Skin epidermis (tissue), 12 donors: Measurements from ENCODE around the gene PCLAF.
"Not testable (repeated sequence)": the region's sequence is repeated elsewhere in the genome, so short reads cannot be mapped to it uniquely, and the experiment has no call there.

ENCODE experiments used
- H3K27ac ChIP-seq, 21 experiments: fragments of 200-600 bp; sonication (generic) in 11 of 21; one replicate each; pipeline ENCODE4 v1.5.0; 2020; ENCODE audit warnings: mild to moderate bottlenecking in 3 of 21, inconsistent platforms in 2 of 21, moderate library complexity in 2 of 21
- H3K4me3 ChIP-seq, 7 experiments: fragments of 200-600 bp; sonication (generic) in 2 of 7; one replicate each; pipeline ENCODE4 v1.5.0; 2020; ENCODE audit warnings: inconsistent platforms in 2 of 7, mild to moderate bottlenecking in 2 of 7, moderate library complexity in 1 of 7

The PCLAF gene

DNA sequence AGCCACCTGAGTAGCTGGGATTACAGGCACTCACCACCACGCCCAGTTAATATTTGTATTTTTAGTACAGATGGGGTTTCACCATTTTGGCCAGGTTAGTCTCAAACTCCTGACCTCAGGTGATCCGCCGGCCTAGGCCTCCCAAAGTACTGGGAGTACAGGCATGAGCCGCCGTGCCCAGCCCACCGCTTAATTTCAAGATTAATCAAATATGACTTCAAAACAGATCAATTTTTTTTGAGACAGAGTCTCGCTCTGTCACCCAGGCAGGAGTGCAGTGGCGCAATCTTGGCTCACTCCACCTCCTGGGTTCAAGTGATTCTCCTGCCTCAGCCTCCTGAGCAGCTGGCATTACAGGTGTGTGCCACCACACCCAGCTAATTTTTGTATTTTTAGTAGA lies 9.9 kb downstream of the PCLAF start:
- not testable (repeated sequence) for H3K27ac ChIP-seq, H3K4me3 ChIP-seq

DNA sequence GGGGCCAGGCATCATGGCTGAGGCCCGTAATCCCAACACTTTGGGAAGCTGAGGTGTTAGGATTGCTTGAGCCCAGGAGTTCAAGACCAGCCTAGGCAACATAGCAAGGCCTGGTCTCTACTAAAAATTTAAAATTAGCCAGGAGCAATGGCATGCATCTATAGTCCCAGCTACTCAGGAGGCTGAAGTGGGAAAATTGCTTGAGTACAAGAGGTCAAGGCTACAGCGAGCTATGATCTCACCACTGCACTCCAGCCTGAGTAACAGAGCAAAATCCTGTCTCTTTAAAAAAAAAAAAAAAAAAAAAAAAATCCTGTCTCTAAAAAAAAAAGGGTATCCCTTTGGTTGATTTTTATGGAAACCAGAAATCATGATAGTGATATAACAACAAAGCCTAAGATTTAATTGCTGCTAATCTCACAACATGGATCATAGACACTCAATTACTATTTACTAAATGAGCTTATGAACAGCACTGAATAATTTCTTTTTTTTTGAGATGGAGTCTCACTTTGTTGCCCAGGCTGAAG lies 12.1 kb downstream of the PCLAF start:
- Histone ChIP-seq H3K27ac (no peak overlapping the region), H3K4me3 (no peak overlapping the region)

DNA sequence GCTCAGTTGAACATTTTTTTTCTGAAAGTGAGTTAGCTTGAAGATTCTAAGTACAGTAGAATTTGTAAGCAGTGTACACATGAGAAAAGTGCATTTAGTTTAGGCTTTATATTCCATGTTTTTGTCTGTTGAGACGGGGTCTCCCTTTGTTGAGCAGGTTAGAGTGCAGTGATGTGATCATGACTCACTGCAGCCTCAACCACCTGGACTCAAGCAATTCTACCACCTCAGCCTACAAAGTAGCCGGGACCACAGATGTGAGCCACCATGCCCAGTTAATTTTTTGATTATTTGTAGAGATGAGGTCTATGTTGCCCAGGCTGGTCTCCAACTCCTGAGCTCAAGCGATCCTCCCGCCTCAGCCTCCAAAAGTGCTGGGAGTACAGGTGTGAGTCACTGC lies 20.0 kb downstream of the PCLAF start:
- Histone ChIP-seq H3K27ac (no peak overlapping the region), H3K4me3 (no peak overlapping the region)

DNA sequence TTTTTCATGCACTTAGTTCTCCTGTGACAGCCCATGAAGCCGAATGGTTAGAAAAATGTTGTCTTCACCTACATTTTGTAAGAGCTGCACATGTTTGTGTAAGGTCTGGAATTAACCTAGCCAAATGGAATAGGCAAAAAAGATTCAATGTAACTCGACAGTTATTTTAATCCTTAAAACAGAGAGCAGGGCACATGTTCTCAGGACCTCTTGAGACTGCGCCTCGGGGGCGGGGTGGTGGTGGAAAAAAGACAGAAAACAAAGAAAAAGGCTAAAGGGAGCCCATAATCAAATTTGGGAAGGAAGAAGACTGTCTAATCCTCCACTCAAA lies 24.6 kb downstream of the PCLAF start:
- Histone ChIP-seq H3K27ac (peak overlapping the region in 19 of 21 experiments; percentile 6 to 93 (median 84)), H3K4me3 (peak overlapping the region; percentile 71 to 95 (median 84))

DNA sequence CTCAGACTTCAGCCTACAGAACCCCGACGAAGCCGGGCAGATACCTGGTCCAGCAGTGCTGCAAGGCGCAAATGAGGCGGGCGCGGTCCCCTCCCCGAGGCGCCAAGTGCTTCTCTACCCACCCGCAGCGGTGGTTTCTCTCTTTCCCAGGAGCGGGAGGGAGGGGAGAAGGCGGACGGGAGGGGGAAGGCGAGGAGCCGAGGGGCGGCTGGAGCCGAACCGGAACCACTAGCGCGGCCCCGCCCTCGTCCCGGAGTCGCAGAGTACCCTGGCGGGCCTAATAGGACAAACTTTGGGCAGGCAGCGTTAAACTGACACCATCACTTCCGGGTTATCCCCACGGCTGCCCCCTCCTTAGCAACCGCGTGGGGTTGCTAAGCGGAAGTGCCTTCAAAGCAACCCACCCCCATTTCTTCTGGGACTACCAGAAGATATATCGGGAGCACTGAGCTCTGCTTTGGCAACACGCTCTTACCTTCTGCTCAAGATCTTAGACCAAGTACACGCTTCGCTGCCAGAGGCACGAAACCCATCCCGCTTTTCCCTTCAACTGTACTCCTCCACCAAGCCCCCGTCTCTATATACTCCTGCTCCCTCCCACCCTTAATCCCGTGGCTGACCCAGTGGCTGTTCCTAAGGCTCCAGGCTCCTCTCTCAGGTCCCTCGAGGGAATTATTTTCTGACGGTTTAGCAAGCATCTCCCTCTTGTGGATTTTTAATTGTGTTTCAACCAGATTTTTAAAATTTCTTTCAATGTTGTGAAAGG lies 25.1 kb downstream of the PCLAF start, which contains the start of gene CSNK1G1:
CSNK1G1 (minus strand) TSS at position 230 of the 766 bp plus-strand sequence. CDS start 55,674 bp downstream, outside the sequence.
- Histone ChIP-seq H3K27ac (peak within 1 kb of the TSS in 20 of 21 experiments; percentile 52 to 93 (median 85)), H3K4me3 (peak within 1 kb of the TSS; percentile 71 to 95 (median 84))

DNA sequence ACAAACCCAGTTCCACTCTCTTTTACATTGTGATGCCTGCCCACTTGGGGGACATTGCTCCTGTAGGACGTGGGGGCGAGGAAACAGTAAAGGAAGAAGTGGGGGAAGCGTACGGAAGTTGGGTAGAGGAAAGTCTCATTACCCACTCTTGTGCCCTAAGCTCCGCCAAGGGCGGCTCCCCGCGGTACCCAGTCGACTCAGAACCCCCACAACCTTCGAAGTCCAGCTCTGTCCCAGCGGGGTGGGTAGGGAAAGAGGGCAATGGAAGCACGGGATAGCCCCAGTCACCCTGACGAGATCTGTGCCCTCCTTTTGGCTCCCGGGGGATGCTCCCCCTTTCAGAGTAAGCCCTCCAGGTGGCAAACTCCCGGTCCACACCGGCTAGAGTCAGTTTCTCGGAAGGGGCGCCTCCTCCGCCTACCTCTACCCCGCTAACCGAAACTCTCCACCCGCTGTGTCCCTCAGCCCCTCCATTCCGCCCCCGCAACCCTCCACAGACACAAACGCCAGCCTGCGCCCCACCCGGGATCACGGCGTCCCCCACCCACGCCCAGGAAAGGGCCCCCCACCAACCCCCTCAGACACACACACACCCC lies 25.8 kb downstream of the PCLAF start:
- Histone ChIP-seq H3K4me3 (peak overlapping the region; percentile 71 to 95 (median 84)), H3K27ac (peak overlapping the region in 20 of 21 experiments; percentile 52 to 93 (median 85))

DNA sequence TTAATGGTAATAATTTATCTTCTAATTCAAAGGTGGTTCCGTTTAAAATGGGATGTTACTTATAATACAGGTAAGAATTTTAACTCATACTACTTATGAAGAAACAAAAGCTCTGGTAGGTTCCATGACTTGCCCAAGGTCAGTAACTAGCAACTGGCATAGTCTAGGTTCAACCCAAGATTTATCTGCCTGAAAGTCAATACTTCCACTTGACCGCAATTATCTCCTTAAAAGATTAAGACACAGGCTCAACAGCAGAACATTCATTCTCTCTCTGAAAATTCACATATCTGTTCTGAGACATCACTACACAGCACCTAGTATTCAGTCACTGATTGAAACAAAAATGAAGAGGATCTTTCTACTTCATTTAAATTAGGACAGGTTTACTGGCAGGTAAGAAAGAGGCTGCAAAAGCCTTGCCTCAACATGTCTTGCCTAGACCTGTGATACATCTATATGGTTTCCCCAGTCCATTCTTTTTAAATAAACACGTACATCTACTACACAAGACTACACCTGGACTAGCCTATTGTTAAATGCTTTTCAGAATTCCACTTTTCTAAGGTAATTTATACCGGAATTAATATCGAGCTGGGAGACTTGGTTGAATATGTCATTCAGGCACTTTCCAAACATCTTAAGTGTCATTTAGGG lies 26.4 kb downstream of the PCLAF start:
- peak overlapping the region in 20 of 21 experiments; percentile 52 to 93 (median 85) for H3K27ac ChIP-seq

DNA sequence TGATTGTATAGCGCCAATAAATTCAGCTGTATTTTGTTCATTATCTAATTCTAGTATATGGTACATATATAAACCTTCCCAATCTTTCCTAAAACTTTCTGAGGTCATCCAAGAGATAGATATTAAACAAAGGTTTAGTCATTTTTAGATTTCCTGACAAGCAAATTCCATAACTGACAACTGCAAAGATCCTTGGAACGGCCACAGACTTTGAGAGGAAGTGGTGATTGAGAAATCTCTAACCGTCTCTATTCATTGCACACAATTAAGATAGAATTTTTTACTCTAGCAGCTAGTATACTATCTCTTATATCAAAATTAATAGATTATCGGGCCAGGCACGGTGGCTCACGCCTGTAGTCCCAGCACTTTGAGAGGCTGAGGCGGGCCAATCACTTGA lies 30.0 kb downstream of the PCLAF start:
- H3K4me3 ChIP-seq: no peak overlapping the region
- H3K27ac ChIP-seq: peak overlapping the region in 1 of 21 experiments; percentile 39

More for the DNA sequence above, 26.4 kb downstream of the PCLAF start:
- peak overlapping the region; percentile 71 to 95 (median 84) for H3K4me3 ChIP-seq

DNA sequence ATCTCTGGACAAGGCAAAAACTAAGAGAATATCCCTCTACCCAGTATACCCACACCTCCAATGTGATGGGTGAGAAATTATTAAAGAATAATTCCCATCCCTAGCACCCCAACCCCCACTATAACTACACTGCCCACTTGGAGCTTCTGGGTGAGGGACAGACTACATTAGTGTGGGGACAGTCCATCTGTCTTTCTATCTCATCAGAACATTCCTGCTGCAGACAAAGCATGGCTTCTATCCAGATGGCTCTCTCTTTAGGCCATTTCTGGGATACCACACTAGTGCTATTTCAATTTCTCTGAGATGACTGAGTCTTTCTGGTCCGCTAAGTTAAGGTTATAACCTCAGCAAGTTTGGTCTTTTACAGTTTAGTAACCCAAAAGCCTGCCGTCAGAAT lies 31.9 kb downstream of the PCLAF start:
- no peak overlapping the region for H3K4me3 ChIP-seq
- no peak overlapping the region for H3K27ac ChIP-seq

DNA sequence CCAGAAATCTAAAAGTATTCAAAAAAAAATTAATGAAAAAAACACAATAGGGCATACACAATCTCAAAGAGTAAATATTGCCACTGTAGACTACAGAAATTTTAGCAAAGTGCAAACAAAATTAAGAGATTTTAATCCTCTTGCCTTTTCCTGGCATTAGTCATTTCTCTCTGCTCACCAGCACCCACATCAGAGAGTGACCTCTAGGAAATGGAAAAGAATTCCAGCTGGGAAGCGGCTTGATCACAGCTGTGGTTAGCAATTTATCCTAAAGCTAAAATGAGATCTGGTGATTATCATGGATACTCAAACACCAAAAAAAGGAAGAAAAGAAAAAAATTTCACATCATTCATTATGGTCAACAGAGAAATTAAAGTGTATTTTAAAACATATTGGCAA lies 32.8 kb downstream of the PCLAF start:
- Histone ChIP-seq H3K4me3 (no peak overlapping the region), H3K27ac (no peak overlapping the region)

DNA sequence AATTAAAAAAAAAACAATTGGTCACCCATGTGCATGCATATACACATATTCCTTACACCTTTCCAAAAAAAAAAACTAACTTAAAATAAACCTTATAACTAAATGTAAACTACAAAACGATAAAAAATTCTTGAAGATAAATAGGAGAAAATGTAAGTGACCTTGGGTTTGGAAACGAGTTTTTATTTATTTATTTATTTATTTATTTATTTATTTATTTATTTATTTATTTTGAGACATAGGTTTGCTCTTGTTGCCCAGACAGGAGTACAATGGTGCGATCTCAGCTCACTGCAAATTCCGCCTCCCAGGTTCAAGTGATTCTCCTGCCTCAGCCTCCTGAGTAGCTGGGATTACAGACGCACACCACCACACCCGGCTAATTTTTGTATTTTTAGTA lies 35.0 kb downstream of the PCLAF start:
- not testable (repeated sequence) for H3K4me3 ChIP-seq, H3K27ac ChIP-seq

DNA sequence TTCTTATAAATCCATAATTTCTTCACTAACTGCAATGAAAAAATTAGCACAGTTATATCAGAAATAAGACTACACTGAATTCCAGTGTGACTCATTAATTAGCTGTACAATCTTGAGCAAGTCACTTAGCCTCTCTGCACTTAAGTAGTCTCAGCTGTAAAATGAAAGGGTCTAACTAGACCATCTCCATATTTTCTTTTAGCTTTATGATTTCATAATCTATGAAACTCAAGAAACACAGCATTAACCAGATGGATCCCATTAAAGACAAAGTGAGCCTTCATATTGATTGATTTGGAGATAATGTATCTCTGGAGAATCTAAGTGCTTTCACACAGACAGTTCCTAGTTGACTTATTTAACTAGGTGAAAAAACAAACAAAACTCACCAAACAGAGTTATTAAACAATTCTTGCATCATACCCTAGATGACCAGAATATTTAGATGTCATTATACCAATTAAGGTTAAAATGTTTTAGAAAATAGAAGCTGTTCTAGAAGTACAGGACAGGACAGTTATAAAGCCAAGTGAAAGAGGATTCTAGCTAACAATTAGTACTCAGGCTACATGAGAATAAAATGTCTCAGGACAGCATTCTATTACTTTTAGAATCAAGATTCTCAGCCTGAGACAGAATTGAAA lies 36.5 kb downstream of the PCLAF start:
- peak overlapping the region in 3 of 21 experiments; percentile 13 to 42 (median 16) for H3K27ac ChIP-seq
- no peak overlapping the region for H3K4me3 ChIP-seq

DNA sequence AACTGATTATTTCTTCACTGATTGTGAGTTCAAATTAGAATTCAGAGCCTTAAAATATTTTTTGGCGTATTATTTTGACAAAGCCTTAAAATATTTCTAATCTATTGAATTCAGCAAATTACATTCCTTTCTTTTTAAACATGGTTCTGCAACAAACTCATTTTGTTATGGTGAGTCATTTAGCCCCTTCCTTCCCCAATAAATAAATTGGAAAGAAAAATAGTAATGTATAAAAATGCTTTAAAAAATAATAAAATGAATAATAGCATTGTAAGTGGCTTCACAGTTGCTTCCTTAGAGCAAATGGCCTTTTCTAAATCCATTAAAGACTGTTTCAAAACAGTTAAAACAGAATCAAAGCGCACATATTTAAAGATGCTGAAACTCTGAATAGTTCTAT lies 37.4 kb downstream of the PCLAF start:
- no peak overlapping the region for H3K4me3 ChIP-seq

DNA sequence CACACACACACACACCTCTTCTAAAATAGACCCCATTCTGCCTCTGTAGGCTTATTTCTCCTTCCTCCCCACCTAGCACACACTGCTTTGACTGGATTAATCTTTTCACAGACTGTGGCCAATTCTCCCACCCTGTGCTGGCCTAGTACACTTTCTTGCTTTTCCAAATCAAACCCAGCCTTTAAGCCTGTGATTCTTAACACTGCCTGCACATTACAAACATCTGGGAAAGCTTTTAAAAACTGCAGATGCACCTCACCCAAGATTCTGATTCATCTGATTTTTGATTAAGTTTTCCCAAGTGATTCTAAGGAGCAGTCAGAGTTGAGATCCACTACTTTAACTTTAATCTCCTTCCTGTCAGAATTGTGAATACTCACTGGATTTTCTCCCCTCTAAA lies 38.0 kb downstream of the PCLAF start:
- Histone ChIP-seq H3K4me3 (no peak overlapping the region), H3K27ac (peak overlapping the region in 2 of 21 experiments; percentile 18)

More for the DNA sequence above, 37.4 kb downstream of the PCLAF start:
- peak overlapping the region in 3 of 21 experiments; percentile 14 to 18 (median 18) for H3K27ac ChIP-seq

DNA sequence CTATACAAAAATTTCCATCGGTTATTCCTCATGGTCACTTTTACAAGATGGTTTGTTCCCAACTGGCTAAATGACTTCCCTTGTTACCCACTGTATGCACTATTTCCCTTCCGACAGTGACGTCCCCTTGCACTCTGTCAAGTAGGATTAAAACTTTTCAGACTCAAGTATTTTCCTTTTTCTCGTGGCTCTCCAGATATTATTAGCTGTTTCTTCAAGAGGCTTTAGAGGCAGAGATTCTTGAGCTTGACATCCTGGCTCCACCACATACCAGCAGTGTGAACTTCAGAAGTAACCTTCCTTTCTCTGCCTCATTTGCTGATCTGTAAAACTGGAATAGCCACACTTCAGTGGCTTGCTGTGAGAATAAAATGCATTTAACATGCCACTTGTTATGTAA lies 39.3 kb downstream of the PCLAF start:
- Histone ChIP-seq H3K4me3 (no peak overlapping the region), H3K27ac (no peak overlapping the region)

DNA sequence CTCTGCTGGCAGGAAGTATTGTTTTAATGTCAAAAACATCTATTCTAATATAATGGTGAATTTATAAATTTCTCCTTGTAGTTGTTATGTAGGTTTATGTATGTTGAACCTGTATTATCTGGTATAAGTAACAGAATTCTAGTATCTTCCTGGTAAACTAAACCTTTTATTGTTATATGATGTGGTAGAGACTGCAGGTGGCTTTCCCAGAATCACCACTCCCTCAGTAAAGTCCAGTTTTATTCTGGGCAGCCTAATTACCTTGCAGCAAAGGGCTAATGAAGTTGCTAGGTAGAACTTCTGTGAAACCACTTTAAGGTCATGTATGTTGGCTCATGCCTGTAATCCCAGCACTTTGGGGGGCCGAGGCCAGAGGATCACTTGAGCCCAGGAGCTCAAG lies 40.9 kb downstream of the PCLAF start:
- Histone ChIP-seq H3K27ac (no peak overlapping the region), H3K4me3 (no peak overlapping the region)

DNA sequence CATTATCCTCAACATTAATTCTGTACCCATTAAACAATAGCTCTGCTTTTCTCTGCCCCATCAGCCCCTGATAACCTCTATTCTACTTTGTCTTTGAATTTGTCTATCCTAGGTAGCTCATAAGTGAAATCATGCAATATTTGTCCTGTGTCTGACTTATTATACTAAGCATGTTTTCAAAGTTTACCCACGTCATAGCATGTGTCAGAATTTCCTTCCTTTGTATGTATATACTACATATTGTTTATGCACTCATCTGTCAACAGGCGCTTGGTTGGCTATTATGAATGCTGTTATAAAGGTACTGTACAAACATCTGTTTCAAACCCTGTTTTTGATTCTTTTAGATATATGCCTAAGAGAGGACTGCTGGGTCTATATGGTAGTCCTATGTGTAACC lies 43.5 kb downstream of the PCLAF start:
- Histone ChIP-seq H3K4me3 (no peak overlapping the region), H3K27ac (no peak overlapping the region)

DNA sequence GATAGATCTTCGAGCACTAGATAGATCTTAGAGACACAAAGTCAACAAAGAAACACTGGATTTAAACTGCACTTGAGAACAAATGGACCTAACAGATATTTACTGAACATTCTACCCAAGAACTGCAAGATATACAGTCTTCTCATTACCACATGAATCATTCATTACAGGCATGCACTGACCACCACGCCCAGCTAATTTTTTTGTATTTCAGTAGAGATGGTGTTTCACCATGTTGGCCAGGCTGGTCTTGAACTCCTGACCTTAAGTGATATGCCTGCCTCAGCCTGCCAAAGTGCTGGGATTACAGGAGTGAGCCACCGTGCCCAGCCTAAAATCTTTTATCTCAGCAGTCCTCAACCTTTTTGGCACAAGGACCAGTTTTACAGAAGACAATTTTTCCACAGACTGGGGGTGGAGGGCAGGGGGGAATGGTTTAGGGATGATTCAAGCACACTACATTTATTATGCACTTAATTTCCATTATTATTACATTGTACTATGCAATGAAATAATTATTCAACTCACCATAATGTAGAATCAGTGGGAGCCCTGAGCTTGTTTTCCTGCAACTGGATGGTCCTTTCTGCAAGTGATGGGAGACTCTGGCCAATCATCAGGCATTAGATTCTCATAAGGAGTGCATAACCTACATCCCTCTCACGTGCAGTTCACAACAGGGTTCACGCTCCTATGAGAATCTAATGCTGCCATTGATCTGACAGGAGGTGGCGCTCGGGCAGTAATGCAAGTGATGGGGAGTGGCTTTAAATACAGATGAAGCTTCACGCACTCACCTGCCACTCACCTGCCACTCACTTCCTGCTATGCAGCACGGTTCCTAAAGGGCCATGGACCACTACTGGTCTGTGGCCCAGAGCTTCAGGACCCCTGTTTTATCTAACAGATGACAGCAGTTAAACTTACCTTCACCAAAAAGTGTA lies 47.0 kb downstream of the PCLAF start:
- no peak overlapping the region for H3K4me3 ChIP-seq
- H3K27ac ChIP-seq: no peak overlapping the region

DNA sequence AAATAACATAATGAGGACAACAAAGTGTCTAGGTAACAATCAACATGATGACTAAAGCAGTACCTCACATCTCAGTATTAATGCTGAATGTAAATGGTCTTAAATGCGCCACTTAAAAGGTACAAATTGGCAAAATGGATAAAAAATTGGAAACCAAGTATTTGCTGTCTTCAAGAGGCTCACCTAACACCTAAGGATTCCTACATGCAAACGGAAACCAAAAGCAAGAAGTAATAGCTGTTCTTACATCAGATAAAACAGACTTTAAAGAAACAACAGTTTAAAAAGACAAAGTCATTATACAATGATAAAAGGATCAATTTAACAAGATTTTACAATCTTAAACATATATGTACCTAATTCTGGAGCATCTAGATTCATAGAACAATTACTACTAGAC lies 47.7 kb downstream of the PCLAF start:
- Histone ChIP-seq H3K27ac (no peak overlapping the region), H3K4me3 (no peak overlapping the region)
